Measurements from ENCODE around the gene ARHGAP8.

The ARHGAP8 gene

DNA sequence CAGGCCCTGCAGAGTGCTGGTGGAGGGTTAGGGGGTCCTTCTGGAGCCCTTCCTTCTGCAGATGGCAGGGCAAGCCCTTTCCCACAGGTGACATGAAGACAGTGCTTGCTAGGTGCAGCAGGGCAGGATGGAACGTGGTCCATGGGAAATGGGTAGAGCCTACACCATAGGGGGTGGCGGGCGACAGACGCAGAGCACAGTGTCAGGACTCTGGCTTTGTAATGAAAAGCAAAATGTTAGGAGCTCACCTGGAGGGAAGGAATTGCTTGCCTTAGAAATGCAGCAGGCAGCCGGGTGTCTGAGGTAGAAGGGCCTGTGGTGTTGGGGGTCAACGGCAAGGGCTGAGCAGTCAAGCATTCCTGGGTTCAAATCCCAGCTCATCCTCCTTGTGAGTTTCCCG, 54.9 kb downstream of the ARHGAP8 start:
- no peak for DNase-seq

DNA sequence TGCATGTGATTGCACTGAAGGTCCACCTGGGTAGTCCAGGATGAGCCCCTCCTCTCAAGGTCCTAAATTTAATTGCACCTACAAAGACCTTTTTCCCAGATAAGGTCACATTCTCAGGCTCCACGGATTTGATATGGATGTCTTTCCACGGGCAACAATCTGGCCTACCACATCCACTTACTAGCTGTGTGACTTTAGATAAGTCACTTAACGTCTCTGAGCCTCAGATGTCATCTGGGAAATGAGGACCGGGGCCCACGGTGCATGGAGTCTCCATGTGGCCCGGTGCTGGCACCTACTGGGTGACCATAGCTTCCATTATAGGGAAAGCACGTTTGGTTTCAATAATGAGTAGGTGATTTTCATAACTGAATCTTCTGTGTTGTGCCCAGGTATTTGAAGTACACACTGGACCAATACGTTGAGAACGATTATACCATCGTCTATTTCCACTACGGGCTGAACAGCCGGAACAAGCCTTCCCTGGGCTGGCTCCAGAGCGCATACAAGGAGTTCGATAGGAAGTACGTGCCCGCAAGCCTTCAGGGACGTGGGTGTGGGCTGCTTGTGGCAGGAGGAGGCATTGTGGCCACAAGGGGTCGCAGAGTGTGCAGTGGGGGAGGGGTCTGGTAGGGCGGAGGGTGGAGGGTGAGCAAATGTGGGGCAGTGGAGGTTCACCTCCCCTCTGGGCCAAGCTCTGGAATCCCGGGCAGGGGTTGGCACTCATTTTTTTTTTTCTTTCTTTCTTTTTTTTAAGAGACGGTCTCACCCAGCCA, 55.7 kb downstream of the ARHGAP8 start:
- peak; percentile 25 for DNase-seq

DNA sequence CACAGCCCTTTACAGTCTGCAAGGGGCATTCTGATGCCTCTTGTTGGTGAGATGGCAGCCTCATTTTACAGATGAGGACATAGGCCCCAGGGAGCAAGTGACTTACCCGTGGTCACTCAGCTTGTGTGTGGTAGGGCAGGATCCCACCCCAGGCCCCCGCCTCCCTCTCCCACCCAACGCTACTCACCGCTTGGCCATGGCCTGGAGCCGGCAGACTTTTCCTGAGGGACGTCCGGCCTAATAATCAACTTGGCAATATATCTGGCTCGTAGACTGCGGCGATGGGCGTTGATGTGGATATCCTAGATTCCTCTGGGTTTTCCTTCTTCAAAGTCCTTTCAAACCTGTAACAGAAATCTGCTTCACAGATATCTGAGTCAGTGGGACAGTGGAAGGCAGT, 57.1 kb downstream of the ARHGAP8 start:
- DNase-seq: no peak

DNA sequence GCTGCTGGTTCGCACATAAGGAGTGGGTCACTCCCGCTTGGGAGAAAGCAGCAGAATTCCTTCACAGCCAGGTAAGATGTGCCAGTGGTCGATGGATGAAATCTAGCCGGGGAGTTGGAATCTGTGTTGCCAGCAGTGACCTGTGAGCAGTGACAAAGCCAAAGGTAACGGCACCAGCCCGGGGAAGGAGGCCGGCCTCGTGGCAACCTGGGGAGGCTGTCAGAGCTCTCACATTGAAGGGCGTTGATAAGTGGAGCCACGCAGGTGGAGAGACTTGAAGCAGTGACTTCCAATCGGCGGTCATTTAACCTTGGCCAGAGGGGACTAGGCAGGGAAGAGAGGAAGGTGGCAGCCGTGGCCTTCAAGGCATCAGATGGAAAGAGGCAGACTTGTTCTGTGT, 58.8 kb downstream of the ARHGAP8 start:
- no peak for DNase-seq

DNA sequence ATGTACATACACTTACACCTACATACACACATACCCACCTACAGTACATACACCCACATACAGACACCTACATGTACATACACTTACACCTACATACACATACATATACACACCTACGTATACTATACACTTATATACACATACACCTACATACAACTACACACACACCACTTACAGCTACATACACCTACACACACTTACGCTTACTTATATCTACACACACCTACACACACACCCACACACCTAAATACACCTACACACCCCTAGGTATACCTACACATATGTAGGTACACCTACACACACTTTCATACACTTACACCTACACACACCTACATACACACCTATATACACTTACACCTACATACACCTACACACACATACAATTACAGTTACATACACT, 61.0 kb downstream of the ARHGAP8 start:
- no peak for DNase-seq

DNA sequence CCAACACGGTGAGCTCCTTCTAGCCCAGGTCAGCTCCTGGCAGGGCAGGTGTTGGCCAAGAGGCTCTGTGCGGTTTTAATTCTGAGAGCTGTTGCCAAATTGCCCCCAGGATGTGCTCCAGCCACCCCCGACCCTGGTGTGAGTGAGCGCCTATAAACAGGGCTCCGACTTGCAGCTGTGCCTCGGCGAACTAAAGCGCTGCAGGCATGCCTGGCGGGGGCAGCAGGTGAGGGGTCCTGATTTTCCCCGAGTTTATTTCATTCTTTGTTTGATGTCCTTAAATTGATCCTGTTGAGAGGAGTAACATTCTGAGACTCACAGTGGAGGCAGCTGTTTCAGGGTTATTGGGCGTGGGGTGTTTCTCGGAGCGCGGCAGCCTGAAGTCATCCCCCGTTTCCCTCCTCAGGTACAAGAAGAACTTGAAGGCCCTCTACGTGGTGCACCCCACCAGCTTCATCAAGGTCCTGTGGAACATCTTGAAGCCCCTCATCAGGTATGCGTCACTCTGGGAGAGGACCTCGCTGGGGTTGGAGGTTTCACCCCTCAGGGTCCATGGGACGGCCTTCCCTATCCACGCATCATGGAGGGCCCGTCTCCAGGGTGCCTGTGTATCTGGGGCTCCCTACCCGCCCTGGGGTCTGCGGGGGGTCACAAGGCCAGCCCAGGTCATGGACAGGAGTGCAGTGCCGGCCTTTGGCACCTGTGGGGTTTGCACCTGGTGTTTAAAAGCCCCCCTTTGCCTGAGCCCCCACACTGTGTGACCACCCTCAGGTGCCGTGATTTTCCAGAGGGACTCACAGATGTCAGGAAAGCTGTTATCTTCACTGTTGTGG, 62.1 kb downstream of the ARHGAP8 start:
- no peak for DNase-seq

DNA sequence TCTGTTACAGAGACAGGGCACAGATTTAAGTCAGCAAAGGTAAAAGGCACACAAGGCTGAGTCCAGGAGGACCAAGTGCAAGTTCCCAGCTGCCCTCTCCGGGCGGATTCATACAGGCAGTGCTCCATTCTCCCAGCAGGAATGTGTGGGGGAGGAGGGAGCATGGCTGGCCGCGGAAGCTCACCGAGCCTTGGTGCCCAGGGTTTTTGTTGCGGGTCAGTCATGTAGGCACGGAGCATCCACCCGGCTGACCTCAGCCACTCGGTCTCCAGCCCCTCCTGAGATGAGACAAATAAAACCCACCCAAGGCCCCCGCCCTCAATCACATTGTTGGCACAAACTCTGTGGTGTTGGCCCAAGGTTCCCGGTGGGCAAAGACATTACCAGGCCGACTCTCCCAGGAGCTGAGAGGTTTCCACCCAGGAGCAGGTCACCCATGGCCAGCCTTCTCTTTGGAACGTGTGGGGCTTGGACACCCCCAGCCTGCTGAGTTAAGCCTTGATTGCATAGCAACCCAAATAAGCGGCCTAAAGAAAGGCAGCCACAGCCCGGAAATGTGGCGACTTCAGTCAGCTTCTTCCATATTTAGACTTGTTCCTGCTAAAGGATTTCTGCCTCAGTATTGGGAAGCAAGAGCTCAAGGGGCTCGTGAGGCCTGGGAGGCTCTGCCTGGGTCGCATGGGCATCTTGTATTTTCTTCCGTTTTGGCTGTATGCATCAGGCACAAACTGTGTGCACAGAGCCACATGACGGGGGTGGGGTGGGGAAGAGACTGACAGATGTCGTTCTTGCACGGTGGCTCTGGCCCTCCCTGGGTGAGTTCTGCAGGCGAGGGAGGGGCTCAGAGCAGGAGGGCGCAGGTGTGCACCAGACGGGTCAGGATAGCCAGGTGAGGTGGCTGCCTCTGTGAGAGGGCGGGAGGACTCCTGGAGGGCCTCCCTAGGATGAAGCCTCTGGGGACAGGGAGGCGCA, 63.0 kb downstream of the ARHGAP8 start:
- DNase-seq: no peak

DNA sequence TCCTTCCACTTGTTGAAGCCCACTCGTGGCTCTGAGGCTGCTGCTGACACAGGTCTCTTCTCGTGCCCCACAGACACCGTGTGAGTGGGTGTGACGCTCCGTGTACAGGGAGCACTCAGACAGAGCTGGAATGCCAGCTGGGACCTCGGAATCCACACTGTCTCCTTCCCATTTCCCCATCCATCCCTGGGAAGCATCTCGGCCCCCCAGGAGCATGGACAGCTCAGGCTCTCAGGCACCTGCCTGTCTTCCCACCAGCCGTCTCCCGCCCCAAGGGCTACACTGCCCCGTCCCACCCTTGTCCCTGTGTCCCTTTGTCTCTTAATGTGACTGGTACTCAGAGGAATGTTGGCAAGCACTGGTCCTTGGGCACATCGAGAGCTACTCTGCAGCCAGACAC, 63.8 kb downstream of the ARHGAP8 start:
- DNase-seq: no peak

DNA sequence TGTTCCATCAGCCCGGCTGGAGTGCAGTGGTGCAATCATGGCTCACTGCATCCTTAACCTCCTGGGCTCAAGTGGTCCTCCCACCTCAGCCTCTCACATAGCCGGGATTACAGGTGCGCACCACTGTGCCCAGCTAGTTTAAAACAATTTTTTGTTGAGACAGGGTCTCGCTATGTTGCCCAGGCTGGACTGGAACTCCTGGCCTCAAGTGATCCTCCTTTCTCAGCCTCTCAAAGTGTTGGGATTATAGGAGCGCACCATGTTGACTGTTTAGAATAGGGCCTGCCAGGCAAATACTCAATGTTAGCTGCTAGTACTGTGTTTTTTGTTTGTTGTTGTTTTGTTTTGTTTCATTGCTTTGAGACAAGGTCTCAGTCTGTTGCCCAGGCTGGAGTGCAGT, 66.4 kb downstream of the ARHGAP8 start:
- no peak for DNase-seq

DNA sequence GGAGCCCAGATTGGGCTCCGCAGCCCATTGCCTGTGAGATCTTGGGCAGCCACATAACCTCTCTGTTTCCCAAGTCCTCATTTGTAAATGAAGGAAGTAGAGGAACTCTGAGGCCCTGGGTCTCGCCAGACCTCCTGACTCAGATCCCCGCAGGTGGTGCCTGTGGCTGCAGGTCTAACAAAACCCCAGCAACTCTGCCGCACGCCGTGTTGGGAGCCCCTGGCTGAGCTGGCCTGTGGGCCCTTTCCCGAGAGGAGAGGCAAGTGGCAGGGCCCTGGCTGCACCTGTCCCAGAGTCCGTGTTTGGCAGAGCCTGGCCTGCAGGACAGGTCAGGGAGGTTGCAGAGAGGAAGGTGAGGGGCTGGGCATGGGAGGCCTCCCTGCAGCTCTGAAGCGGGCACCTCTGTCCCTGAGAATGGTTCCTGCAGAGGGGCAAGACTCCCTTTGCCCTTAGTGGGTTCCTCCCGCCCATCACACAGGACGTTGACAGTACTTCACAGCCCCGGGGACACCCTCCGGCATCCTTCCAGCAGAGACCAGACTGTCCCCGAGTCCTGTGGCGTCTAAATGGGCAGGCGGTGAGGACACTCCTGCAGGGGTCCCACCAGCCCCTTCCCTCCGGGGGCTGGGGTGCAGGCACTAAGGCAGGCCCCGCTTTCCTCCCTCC, 67.7 kb downstream of the ARHGAP8 start:
- no peak for DNase-seq

DNA sequence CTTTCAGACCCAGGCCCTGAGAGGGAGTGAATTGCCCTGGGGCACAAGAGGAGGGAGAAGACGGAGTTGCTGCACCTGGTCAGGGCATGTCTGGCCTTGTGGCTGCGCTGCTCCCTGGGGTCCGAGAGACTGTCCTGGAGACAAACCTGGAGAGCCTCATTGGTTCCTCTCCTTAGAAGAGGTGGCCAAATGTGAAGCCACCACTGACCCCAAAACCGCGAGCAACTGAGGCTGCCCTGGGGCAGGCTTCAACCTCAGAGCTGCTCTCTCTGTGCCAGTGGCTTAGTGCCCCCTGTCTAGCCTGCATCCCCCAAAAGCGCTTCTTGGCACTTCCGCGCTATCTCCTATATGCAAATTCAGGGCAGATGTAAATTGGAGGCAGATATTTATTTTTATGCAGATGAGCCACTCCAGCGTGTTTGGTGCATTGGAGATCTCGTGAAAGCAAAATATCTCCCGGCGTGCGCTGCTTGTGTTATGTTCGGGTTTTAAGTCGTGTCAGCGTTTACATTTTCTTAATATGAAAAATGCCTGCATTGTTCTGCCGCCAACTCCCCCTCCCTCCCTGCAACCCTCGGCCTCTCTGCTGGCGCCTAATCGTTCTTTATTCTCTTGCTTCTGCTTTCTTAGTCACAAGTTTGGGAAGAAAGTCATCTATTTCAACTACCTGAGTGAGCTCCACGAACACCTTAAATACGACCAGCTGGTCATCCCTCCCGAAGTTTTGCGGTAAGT, 69.5 kb downstream of the ARHGAP8 start:
- DNase-seq: no peak

DNA sequence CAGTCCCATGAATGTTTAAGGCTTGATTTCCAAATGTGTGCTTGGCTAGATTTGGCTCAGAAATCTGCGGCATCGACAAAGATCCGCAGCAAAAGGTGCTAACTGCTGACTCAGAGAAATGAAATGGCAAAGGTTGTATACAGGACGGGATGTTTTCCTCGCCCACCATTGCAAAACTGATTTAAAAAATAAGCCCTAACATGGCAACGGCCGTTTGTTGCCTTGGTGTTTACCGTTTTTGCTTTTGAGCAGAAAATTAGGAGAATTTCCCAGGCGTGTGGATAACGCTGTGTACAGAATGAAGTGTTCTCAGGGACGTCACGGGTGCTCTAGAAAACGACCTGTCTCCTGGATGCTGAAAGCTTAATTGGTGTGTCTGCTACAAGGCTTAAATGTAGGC, 70.2 kb downstream of the ARHGAP8 start:
- DNase-seq: no peak

DNA sequence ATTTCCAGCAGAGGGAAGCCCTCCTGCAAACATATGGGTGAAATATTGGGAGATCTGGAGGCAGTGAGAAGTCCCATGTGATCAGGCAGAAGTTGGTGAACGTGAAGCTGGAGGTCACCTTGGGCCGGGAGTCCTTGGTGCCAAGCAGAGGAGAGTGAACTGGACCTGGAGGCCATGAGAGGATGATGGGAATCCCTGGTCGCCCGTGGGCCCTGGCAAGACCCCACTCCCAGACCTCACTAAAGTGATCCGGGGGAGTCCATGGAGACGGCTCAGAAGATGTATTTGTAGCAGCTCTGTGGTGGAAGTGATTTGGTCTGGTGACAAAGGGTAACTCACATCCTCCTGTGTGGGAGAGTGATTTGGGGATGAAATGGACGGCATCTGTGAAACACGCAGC, 71.0 kb downstream of the ARHGAP8 start:
- DNase-seq: no peak

DNA sequence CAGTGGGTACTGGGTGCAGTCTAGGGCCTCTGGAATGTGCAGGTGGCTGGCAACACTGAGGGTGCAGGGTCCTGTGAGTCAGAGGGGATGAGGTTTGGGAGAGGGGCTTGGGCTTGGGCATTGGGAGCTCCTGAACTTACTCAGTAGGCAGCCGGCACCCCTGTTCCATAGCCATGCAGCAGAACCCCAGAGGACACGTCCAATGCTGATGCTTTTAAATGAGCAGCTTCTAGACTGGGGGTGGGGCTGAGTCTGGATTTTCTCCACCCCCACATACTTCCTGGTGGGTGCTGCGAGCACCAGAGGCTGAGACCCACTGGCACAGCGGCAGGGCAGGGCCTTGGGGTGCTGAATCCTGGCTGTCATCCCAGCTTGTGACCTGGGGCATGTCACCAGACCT, 71.4 kb downstream of the ARHGAP8 start:
- DNase-seq: no peak

DNA sequence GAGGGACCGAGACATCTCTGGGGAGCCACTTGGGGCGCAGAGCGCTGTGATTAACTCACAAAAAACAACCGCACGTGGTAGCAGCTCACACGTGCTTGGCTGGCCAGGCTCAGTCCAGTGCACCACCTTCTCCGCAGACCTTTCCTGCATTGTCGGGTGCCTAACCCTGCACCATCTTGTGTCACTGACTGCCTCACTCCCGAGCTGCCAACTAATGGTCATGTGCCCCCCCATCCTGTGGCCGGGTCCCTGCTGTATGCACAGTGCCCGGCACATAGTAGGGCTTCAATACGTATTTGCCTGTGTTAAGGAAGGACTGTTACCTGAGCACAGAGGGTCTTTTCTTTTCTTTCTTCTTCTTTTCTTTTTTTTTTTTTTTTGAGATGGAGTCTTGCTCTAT, 71.9 kb downstream of the ARHGAP8 start:
- no peak for DNase-seq

DNA sequence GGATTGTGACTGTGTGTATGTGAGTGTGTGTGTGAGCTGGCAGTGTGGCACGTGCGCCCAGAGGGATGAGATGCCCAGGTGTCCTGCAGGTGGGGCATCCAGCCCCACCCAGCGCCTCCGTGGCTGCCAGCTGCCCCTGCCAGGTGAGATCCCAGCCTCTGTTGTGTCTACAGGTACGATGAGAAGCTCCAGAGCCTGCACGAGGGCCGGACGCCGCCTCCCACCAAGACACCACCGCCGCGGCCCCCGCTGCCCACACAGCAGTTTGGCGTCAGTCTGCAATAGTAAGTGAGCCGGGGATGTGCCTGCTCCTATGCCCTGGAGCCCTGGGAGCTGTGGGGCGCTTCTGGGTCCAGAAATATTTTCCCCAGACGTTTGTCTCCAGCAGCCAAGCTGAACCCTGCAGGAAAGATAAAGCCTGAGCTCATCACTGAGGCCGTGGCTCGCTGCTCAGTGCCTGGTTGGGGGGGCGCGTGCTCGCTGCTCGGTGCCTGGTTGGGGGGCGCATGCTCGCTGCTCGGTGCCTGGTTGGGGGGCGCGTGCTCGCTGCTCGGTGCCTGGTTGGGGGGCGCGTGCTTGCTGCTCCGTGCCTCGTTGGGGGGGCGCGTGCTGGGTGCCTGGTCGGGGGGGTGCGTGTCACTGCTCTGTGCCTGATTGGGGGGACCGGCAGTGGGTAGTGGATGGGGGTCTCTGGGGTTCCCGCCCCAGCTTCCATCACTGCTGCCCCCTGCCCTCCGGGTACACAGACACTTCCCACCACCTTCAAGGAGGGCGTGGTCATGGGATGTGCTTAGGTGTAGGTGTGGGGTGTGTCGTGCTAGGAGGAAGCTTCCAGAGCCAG, 73.2 kb downstream of the ARHGAP8 start:
- DNase-seq: no peak

DNA sequence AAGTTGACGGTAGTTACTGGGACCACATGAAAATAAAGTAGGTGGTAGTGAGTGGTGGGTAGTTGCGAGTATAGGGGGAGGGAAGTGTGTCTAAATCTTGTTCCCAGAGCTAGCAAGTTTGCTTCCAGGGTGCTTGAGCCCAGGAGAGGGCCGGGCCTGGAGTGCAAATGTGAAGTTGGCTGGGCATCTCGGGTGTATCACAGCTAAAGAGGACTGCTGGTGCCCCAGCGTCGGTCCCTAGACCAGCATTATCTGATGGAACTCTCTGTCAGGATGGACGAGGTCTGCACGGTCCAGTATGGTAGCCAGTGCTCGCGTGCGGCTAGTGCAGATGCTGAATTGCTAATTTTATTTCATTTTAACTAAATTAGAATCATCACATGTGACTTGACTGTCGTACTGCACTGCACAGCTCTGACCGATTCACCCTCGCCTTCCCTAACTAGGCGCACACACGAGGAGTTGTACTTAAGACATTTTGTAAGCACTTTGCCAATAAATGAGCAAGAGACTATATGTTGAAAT, 75.4 kb downstream of the ARHGAP8 start:
- DNase-seq: no peak

DNA sequence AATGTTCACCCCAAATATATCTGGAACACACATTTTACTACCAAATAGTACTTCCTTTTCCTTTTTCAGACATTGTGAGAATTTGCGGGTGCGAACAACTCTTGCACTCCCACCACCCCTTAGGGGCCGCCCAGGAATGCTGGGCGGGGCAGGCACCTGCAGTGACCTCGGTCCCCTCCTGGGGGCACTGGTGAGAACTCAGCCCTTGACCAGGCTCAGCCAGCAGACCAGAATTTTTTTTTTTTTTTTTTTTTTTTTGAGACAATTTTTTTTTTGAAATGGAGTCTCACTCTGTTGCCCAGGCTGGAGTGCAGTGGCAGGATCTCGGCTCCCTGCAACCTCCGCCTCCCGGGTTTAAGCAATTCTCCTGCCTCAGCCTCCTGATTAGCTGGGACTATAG, 75.8 kb downstream of the ARHGAP8 start:
- DNase-seq: peak; percentile 32

DNA sequence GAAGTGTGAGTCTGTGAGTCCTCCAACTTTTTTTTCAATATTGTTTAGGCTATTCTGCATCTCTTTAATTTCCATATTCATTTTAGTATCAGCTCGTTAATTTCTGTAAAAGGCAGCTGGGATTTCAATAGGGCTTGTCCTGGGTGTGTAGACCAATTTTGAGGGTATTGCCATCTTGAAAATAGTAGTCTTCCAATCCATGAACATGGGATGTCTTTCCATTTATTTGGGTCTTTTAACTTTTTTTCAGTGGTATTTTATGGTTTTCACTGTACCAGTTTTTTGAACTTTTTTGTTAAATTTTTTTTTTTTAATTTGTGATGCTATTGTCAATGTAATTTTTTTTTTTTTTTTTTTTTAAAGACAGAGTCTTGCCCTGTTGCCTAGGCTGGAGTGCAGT, 79.5 kb downstream of the ARHGAP8 start:
- DNase-seq: no peak

DNA sequence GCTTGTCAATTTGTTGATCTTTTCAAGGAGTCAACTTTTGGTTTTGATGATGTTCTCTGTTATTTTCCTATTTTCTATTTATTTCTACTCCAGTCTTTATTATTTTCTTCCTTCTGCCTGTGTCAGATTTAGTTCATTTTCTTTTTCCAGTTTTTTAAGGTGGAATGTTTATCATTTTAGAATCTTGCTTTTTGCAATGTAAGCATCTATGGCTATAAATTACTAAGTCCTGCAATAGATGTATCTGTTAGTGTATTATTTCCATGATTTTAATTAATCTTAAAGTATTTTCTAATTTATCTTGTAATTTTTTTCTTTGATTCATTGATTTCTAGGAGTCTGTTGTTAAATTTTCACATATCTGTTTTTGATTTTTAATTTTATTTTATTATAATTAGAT, 81.7 kb downstream of the ARHGAP8 start:
- DNase-seq: no peak

DNA sequence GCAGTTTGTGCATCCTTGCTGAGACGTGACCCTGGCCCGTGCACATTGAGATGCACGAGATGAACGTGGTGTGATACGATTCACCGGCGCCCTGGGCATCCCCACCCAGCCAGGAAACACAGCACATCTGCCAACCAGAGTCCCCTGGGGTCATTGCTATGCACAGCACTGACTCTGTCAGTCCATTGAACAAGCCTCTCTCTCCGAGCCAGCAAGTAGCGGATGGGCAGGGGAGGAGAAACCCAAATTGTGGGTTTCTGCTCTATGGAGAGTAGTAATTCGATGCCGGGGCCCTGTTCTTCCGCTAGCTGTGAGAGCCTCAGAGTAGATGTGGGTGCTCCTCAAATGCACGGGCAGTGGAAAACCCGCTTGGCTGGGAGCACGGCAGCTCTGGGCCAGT, 85.1 kb downstream of the ARHGAP8 start:
- DNase-seq: no peak
